ENCODE results near the gene TMED9. TPM values are rescaled to one million over a fixed set of nuclear protein-coding genes. Genes with fewer than 3 reads are reported as not detected.
"Not testable (repeated sequence)": the region's sequence is repeated elsewhere in the genome, so short reads cannot be mapped to it uniquely, and the experiment has no call there.

TMED9 gene
- total RNA-seq, 4 donors from 2014 or later = 12.8 to 106 (median 73.4) TPM

GRCh38 chr5:177554474-177555111, 37.4 kb upstream of the TMED9 start, which contains the start of gene FAM193B:
FAM193B (minus strand) TSS chr5:177554563; CDS start chr5:177554458, 105 bp downstream.
- peak in 1 of 2 donors; percentile 40 for TF ChIP-seq POLR2A (IDR thresholded peaks at IDR 0.05)
- peak in 3 of 4 experiments; percentile 9 to 35 (median 24) for TF ChIP-seq CTCF (IDR thresholded peaks at IDR 0.05)
- peak within 1 kb of the TSS; percentile 93 to 95 for H3K4me3 ChIP-seq
- intact Hi-C loops (cut with DNase I; ENCODE audit: low total_unique reads) = no loop called here
- no peaks in the 10 kb centered on the region for H3K27me3 ChIP-seq
- H3K27ac ChIP-seq = peak within 1 kb of the TSS; percentile 81 to 89
- DNase-seq = peak; percentile 93 to 95
- peaks cover 7 to 12% of the 10 kb centered on the region in 2 donors for H3K4me1 ChIP-seq
- H3K36me3 ChIP-seq = no peaks in the 10 kb centered on the region
- H3K9me3 ChIP-seq = no peaks in the 10 kb centered on the region

DNA sequence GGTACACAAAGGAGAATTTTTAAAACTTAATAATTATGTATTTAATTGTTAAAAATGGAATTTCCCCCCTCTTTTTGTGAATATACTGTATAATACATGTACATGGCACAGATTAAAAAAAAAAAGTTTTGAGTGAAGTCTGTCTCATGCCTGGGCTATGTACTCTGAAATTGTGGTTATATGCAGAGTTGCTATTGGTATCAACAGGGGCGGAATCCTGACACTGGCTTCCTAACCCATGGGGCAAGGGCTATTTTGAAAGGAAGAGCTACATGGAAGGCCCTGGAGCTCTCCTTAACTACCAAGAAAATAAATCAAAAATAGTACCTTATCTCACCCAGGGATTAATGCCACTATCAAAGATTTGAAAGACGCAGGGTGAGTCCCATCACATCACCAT, 36.8 kb upstream of the TMED9 start:
- Histone ChIP-seq H3K27ac (no peak overlapping the region), H3K4me3 (peak overlapping the region in 1 of 2 donors; percentile 93)
- intact Hi-C loops (cut with DNase I; ENCODE audit: low total_unique reads) = no loop called here

GRCh38 chr5:177555665-177556064, 36.3 kb upstream of the TMED9 start:
- Histone ChIP-seq H3K4me3 (no peak overlapping the region), H3K36me3 (no peaks in the 10 kb centered on the region), H3K27ac (no peak overlapping the region), H3K9me3 (no peaks in the 10 kb centered on the region), H3K27me3 (no peaks in the 10 kb centered on the region), H3K4me1 (peaks cover 7 to 12% of the 10 kb centered on the region in 2 donors)
- intact Hi-C loops (cut with DNase I; ENCODE audit: low total_unique reads) = no loop called here
- no peak for DNase-seq
- TF ChIP-seq CTCF (IDR thresholded peaks at IDR 0.05) = no peak
- TF ChIP-seq POLR2A (IDR thresholded peaks at IDR 0.05) = no peak

More for the DNA sequence above, 36.8 kb upstream of the TMED9 start:
- DNase-seq = no peak
- no peaks in the 10 kb centered on the region for H3K27me3 ChIP-seq
- H3K36me3 ChIP-seq = no peaks in the 10 kb centered on the region
- H3K9me3 ChIP-seq = no peaks in the 10 kb centered on the region
- TF ChIP-seq POLR2A (IDR thresholded peaks at IDR 0.05) = no peak
- TF ChIP-seq CTCF (IDR thresholded peaks at IDR 0.05) = no peak
- peaks cover 7 to 12% of the 10 kb centered on the region in 2 donors for H3K4me1 ChIP-seq

- Histone ChIP-seq H3K27me3 (no peaks in the 10 kb centered on the region), H3K4me1 (peaks cover 7 to 10% of the 10 kb centered on the region in 2 donors), H3K9me3 (no peaks in the 10 kb centered on the region), H3K27ac (no peak overlapping the region), H3K36me3 (no peaks in the 10 kb centered on the region), H3K4me3 (no peak overlapping the region)
- no peak for DNase-seq
- TF ChIP-seq POLR2A (IDR thresholded peaks at IDR 0.05) = no peak
- TF ChIP-seq CTCF (IDR thresholded peaks at IDR 0.05) = no peak
- intact Hi-C loops (cut with DNase I; ENCODE audit: low total_unique reads) = no loop called here
Measured at GRCh38 chr5:177557041-177557647, 34.9 kb upstream of the TMED9 start.

DNA sequence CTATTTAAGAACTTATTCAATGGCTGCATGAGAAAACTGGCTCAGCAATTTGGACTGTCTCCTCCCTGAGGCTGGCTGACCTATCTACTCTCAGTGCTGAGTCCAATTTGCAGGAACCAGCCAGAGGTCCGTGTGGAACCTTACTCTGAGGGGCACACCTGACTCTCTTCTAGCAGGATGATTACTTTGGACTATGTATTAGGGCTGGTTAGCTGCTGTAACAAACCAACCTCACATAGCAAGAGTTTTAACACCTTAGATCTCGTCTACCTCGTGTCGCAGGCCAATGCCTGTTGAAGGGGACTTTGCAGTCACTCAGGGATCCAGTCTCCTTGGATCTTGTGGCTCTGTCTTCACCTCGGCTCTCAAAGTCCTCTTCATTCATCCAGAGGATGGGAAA, 34.2 kb upstream of the TMED9 start:
- Histone ChIP-seq H3K4me3 (no peak overlapping the region), H3K9me3 (no peaks in the 10 kb centered on the region), H3K27ac (no peak overlapping the region), H3K36me3 (no peaks in the 10 kb centered on the region), H3K4me1 (peaks cover 1 to 4% of the 10 kb centered on the region in 2 donors), H3K27me3 (no peaks in the 10 kb centered on the region)
- intact Hi-C loops (cut with DNase I; ENCODE audit: low total_unique reads) = no loop called here
- TF ChIP-seq CTCF (IDR thresholded peaks at IDR 0.05) = no peak
- no peak for TF ChIP-seq POLR2A (IDR thresholded peaks at IDR 0.05)
- DNase-seq = no peak

DNA sequence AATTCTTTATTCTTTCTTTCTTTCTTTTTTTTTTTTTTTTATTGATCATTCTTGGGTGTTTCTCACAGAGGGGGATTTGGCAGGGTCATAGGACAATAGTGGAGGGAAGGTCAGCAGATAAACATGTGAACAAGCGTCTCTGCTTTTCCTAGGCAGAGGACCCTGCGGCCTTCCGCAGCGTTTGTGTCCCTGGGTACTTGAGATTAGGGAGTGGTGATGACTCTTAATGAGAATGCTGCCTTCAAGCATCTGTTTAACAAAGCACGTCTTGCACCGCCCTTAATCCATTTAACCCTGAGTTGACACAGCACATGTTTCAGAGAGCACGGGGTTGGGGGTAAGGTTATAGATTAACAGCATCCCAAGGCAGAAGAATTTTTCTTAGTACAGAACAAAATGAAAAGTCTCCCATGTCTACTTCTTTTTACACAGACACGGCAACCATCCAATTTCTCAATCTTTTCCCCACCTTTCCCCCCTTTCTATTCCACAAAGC, 32.5 kb upstream of the TMED9 start:
- H3K27ac ChIP-seq; H3K4me3 ChIP-seq; H3K36me3 ChIP-seq; H3K4me1 ChIP-seq; intact Hi-C loops (cut with DNase I; ENCODE audit: low total_unique reads); H3K9me3 ChIP-seq; H3K27me3 ChIP-seq; DNase-seq: not testable (repeated sequence)
